HepG2 (cell line): ENCODE results near the gene RNF123. TPM values are rescaled to one million over a fixed set of nuclear protein-coding genes. Genes with fewer than 3 reads are reported as not detected.

Experiments used
- CEBPG ChIP-seq: IDR thresholded peaks from 2 replicates; pipeline ENCODE4 v1.6.1; 2016
- ELF1 ChIP-seq: sonication (generic); formaldehyde crosslinking; IDR thresholded peaks from 2 replicates; pipeline ENCODE4 v1.4.0; 2020; ENCODE audit warnings: missing genetic modification reagents
- EP300 ChIP-seq, 3 experiments: sonication (generic) in 1 of 3; formaldehyde crosslinking in 1 of 3; IDR thresholded peaks; 2 replicates each; pipeline versions ENCODE4 v1.5.1 to v1.6.1; 2011 to 2020; ENCODE audit warnings: low read depth in 2 of 3, low read length in 2 of 3, borderline replicate concordance in 1 of 3, improper control_type of control experiment in 1 of 3, mild to moderate bottlenecking in 1 of 3, missing genetic modification reagents in 1 of 3, moderate library complexity in 1 of 3
- HOXA3 ChIP-seq: sonication (generic); formaldehyde crosslinking; IDR thresholded peaks from 2 replicates; pipeline ENCODE4 v1.5.0; 2020; ENCODE audit warnings: missing genetic modification reagents
- KAT8 ChIP-seq: IDR thresholded peaks from 2 replicates; pipeline ENCODE4 v1.6.1; 2016; ENCODE audit warnings: missing genetic modification reagents, missing compliant biosample characterization
- NAIF1 ChIP-seq: sonication (generic); formaldehyde crosslinking; IDR thresholded peaks from 2 replicates; pipeline ENCODE4 v1.5.0; 2020; ENCODE audit warnings: mild to moderate bottlenecking, missing genetic modification reagents, borderline replicate concordance
- SIX1 ChIP-seq: sonication (generic); formaldehyde crosslinking; IDR thresholded peaks from 2 replicates; pipeline ENCODE4 v1.4.0; 2020; ENCODE audit warnings: missing genetic modification reagents, borderline replicate concordance
- SP5 ChIP-seq: IDR thresholded peaks from 2 replicates; pipeline ENCODE4 v1.6.1; 2016; ENCODE audit warnings: low read depth, borderline replicate concordance
- TAF1 ChIP-seq: sonication (generic); formaldehyde crosslinking; IDR thresholded peaks from 2 replicates; pipeline ENCODE4 v1.4.0; 2020; ENCODE audit warnings: missing genetic modification reagents
- ZFX ChIP-seq: sonication (generic); formaldehyde crosslinking; IDR thresholded peaks from 2 replicates; pipeline ENCODE4 v1.4.0; 2020; ENCODE audit warnings: mild to moderate bottlenecking, low read depth, missing genetic modification reagents, moderate library complexity
- ZNF274 ChIP-seq: sonication (generic); formaldehyde crosslinking; IDR thresholded peaks from 2 replicates; pipeline ENCODE4 v1.5.1; 2020; ENCODE audit warnings: mild to moderate bottlenecking, missing genetic modification reagents
- ZNF3 ChIP-seq: IDR thresholded peaks from 2 replicates; pipeline ENCODE4 v1.7.0; 2017; ENCODE audit warnings: inconsistent platforms
- ZNF354B ChIP-seq: sonication (generic); formaldehyde crosslinking; IDR thresholded peaks from 2 replicates; pipeline ENCODE4 v1.8.0; 2022; ENCODE audit warnings: mild to moderate bottlenecking, missing genetic modification reagents
- ZNF546 ChIP-seq: sonication (generic); formaldehyde crosslinking; conservative IDR thresholded peaks from 2 replicates; pipeline ENCODE4 v1.8.1; 2023; ENCODE audit warnings: mild to moderate bottlenecking, missing genetic modification reagents
- ZNF619 ChIP-seq: sonication (generic); formaldehyde crosslinking; IDR thresholded peaks from 2 replicates; pipeline ENCODE4 v1.4.0; 2020; ENCODE audit warnings: mild to moderate bottlenecking, missing genetic modification reagents
- ZNF788 ChIP-seq: sonication (generic); formaldehyde crosslinking; IDR thresholded peaks from 2 replicates; pipeline ENCODE4 v1.5.0; 2020; ENCODE audit warnings: mild to moderate bottlenecking, missing genetic modification reagents, borderline replicate concordance
- polyA plus RNA-seq, 8 experiments: library from polyadenylated mRNA; depleted of rRNA in 3 of 8; stranded (reverse) in 7 of 8; unstranded in 1 of 8; fragments of >200 nt; fragmentation: Illumina TruSeq in 4 of 8; extraction: Trizol in 4 of 8; gene quantifications; 2 replicates each; pipeline versions ENCODE4 v1.2.1 to v1.2.3, GENCODE V29; 2011 to 2016; ENCODE audit warnings: low read depth in 4 of 8, missing spikeins in 1 of 8, mixed read lengths in 1 of 8; ENCODE audit not compliant: insufficient read depth in 1 of 8
- total RNA-seq, 5 experiments: library from RNA; depleted of rRNA; stranded (reverse); fragments of >200 nt; fragmentation: Illumina TruSeq; extraction: Trizol; gene quantifications; 2 replicates each; pipeline ENCODE4 v1.2.3, GENCODE V29; 2016; ENCODE audit warnings: low read depth in 1 of 5
- TF ChIP-seq, protein P1 (sequence below): sonication (generic); formaldehyde crosslinking; IDR thresholded peaks from 2 replicates; pipeline ENCODE4 v1.4.0; 2020; ENCODE audit warnings: missing genetic modification reagents, borderline replicate concordance
- TF ChIP-seq, protein P2 (sequence below): sonication (generic); formaldehyde crosslinking; IDR thresholded peaks from 2 replicates; pipeline ENCODE4 v1.8.1; 2023; ENCODE audit warnings: mild to moderate bottlenecking, missing genetic modification reagents
- TF ChIP-seq, protein P3 (sequence below): sonication (generic); formaldehyde crosslinking; IDR thresholded peaks from 2 replicates; pipeline ENCODE4 v1.8.0; 2022; ENCODE audit warnings: mild to moderate bottlenecking, missing genetic modification reagents
- TF ChIP-seq, protein P4 (sequence below): sonication (generic); formaldehyde crosslinking; IDR thresholded peaks from 2 replicates; pipeline ENCODE4 v1.5.1; 2020; ENCODE audit warnings: missing genetic modification reagents, mild to moderate bottlenecking, borderline replicate concordance

The RNF123 gene
- total and polyA plus RNA-seq, 2 of the 13 experiments (the other 11 are each of a cell fraction or from before 2014, with no cell fraction given): 29.9 to 82.2 TPM

DNA sequence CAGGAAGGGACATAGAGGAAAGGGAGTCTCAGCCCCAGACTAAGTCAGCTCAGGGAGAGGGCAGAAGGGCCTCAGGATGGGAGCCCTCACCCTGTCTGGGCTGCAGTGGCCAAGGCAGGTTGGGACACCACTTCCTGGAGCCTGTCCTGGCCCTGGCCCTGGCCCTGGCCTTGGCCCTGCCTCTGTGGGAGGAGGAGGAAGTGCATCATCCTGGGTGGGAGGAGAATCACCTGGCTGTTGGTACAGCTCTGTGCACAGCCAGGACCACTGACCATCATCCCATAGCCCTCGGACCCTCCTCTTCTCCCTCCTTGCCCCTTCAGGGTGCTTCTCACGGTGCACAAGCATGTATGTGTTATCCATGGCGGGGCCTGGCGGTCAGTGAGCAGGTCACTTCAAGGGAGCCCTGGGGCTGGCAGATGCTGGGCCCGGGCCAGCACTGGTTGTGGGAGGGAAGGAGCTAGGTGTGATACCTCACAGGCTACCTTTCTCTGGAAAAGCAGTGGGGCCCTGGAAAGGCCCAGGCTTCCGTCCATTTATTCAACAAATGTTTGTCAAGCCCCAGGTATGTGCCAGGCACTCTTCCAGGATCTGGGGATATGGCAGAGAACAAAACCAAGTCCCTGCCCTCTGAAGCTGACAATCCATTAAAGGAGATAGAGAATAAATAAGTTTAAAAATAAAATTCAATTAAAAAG lies 23.4 kb upstream of the RNF123 start (continued):
- TF ChIP-seq EP300 (IDR thresholded peaks at IDR 0.05; ENCODE audit: low read depth in 2 of 2, low read length in 2 of 2): 0 out of 4 replicates have a peak, but pooled peaks of 1 of the 2 experiments have one; percentile 10
- no peak for TF ChIP-seq EP300 (CRISPR knock-in tag; IDR thresholded peaks at IDR 0.05; ENCODE audit: borderline replicate concordance)
- peak; percentile 41; the same call in 1 of the 2 replicates for TF ChIP-seq TAF1 (CRISPR knock-in tag)
- peak; percentile 92 for TF ChIP-seq ZNF788 (CRISPR knock-in tag)
- peak; percentile 91 for TF ChIP-seq SP5 (CRISPR knock-in tag)
- TF ChIP-seq, protein P1, sequence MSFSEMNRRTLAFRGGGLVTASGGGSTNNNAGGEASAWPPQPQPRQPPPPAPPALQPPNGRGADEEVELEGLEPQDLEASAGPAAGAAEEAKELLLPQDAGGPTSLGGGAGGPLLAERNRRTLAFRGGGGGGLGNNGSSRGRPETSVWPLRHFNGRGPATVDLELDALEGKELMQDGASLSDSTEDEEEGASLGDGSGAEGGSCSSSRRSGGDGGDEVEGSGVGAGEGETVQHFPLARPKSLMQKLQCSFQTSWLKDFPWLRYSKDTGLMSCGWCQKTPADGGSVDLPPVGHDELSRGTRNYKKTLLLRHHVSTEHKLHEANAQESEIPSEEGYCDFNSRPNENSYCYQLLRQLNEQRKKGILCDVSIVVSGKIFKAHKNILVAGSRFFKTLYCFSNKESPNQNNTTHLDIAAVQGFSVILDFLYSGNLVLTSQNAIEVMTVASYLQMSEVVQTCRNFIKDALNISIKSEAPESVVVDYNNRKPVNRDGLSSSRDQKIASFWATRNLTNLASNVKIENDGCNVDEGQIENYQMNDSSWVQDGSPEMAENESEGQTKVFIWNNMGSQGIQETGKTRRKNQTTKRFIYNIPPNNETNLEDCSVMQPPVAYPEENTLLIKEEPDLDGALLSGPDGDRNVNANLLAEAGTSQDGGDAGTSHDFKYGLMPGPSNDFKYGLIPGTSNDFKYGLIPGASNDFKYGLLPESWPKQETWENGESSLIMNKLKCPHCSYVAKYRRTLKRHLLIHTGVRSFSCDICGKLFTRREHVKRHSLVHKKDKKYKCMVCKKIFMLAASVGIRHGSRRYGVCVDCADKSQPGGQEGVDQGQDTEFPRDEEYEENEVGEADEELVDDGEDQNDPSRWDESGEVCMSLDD: no peak
- 0 out of 2 replicates have a peak, but pooled peaks have one; percentile 3 for TF ChIP-seq ZNF274 (CRISPR knock-in tag)
- TF ChIP-seq NAIF1: no peak
- 0 out of 2 replicates have a peak, but pooled peaks have one; percentile 39 for TF ChIP-seq ZNF546 (CRISPR knock-in tag)
- TF ChIP-seq ELF1: peak; percentile 81
- TF ChIP-seq ZFX (CRISPR knock-in tag): peak; percentile 66
- TF ChIP-seq, protein P2, sequence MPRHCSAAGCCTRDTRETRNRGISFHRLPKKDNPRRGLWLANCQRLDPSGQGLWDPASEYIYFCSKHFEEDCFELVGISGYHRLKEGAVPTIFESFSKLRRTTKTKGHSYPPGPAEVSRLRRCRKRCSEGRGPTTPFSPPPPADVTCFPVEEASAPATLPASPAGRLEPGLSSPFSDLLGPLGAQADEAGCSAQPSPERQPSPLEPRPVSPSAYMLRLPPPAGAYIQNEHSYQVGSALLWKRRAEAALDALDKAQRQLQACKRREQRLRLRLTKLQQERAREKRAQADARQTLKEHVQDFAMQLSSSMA: 0 out of 2 replicates have a peak, but pooled peaks have one; percentile 40
- TF ChIP-seq SIX1: no peak
- TF ChIP-seq, protein P3, sequence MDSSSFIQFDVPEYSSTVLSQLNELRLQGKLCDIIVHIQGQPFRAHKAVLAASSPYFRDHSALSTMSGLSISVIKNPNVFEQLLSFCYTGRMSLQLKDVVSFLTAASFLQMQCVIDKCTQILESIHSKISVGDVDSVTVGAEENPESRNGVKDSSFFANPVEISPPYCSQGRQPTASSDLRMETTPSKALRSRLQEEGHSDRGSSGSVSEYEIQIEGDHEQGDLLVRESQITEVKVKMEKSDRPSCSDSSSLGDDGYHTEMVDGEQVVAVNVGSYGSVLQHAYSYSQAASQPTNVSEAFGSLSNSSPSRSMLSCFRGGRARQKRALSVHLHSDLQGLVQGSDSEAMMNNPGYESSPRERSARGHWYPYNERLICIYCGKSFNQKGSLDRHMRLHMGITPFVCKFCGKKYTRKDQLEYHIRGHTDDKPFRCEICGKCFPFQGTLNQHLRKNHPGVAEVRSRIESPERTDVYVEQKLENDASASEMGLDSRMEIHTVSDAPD: no peak
- no peak for TF ChIP-seq ZNF3 (CRISPR knock-in tag)
- 0 out of 2 replicates have a peak, but pooled peaks have one; percentile 47 for TF ChIP-seq ZNF354B (CRISPR knock-in tag)
- peak; percentile 46; the same call in 1 of the 2 replicates for TF ChIP-seq HOXA3
- 0 out of 2 replicates have a peak, but pooled peaks have one; percentile 53 for TF ChIP-seq ZNF619
- TF ChIP-seq KAT8 (CRISPR knock-in tag): peak; percentile 52; the same call in 1 of the 2 replicates
- TF ChIP-seq, protein P4, sequence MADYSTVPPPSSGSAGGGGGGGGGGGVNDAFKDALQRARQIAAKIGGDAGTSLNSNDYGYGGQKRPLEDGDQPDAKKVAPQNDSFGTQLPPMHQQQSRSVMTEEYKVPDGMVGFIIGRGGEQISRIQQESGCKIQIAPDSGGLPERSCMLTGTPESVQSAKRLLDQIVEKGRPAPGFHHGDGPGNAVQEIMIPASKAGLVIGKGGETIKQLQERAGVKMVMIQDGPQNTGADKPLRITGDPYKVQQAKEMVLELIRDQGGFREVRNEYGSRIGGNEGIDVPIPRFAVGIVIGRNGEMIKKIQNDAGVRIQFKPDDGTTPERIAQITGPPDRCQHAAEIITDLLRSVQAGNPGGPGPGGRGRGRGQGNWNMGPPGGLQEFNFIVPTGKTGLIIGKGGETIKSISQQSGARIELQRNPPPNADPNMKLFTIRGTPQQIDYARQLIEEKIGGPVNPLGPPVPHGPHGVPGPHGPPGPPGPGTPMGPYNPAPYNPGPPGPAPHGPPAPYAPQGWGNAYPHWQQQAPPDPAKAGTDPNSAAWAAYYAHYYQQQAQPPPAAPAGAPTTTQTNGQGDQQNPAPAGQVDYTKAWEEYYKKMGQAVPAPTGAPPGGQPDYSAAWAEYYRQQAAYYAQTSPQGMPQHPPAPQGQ: no peak
- peak; percentile 25; the same call in 1 of the 2 replicates for TF ChIP-seq CEBPG (CRISPR knock-in tag)
